H1 (cell line): ENCODE measurements around the gene NUDCD2. TPM values are rescaled to one million over a fixed set of nuclear protein-coding genes. Genes with fewer than 3 reads are reported as not detected.

Experiments used
- CBX5 ChIP-seq: fragments of 300-800, 300-1000 bp; sonication (generic); IDR thresholded peaks from 2 replicates; pipeline ENCODE4 v1.7.1; 2016; ENCODE audit warnings: antibody characterized with exemption, low read length, low read depth
- CHD1 ChIP-seq: IDR thresholded peaks from 2 replicates; pipeline ENCODE4 v1.6.1; 2012; ENCODE audit warnings: low read depth, low read length, improper control_type of control experiment
- CHD2 ChIP-seq: IDR thresholded peaks from 2 replicates; pipeline ENCODE4 v1.6.1; 2012; ENCODE audit warnings: low read length, improper control_type of control experiment
- CREB1 ChIP-seq: IDR thresholded peaks from 2 replicates; pipeline ENCODE4 v1.6.1; 2012; ENCODE audit warnings: inconsistent platforms
- EGR1 ChIP-seq: IDR thresholded peaks from 2 replicates; pipeline ENCODE4 v1.6.1; 2011; ENCODE audit warnings: low read depth, low read length, borderline replicate concordance
- FOSL1 ChIP-seq: IDR thresholded peaks from 2 replicates; pipeline ENCODE4 v1.6.1; 2011; ENCODE audit warnings: mild to moderate bottlenecking, low read depth, low read length, moderate library complexity; ENCODE audit not compliant: insufficient read depth
- GABPA ChIP-seq: IDR thresholded peaks from 2 replicates; pipeline ENCODE4 v1.6.1; 2011; ENCODE audit warnings: mild to moderate bottlenecking, low read length, moderate library complexity, borderline replicate concordance; ENCODE audit not compliant: insufficient read depth
- JUND ChIP-seq: IDR thresholded peaks from 2 replicates; pipeline ENCODE4 v1.6.1; 2011; ENCODE audit warnings: mild to moderate bottlenecking, improper control_type of control experiment, low read length
- KDM4A ChIP-seq: IDR thresholded peaks from one replicate; pipeline ENCODE4 v1.7.1; 2012; ENCODE audit warnings: low read depth, mild to moderate bottlenecking, moderate library complexity, low read length, inconsistent platforms; ENCODE audit not compliant: severe bottlenecking
- KDM5A ChIP-seq: fragments of 200-600 bp; IDR thresholded peaks from 2 replicates; pipeline ENCODE4 v1.7.1; 2012; ENCODE audit warnings: mild to moderate bottlenecking, low read length, inconsistent platforms, mixed read lengths
- MAFK ChIP-seq: IDR thresholded peaks from 2 replicates; pipeline ENCODE4 v1.6.1; 2012; ENCODE audit warnings: low read depth, mild to moderate bottlenecking, improper control_type of control experiment, low read length
- POU5F1 ChIP-seq: IDR thresholded peaks from 2 replicates; pipeline ENCODE4 v1.6.1; 2011; ENCODE audit warnings: low read depth, mild to moderate bottlenecking, low read length, moderate library complexity
- RFX5 ChIP-seq: IDR thresholded peaks from 2 replicates; pipeline ENCODE4 v1.6.1; 2011; ENCODE audit warnings: low read depth, low read length, improper control_type of control experiment, borderline replicate concordance
- SUZ12 ChIP-seq: fragments of 200-600 bp; sonication (generic); IDR thresholded peaks from 2 replicates; pipeline ENCODE4 v1.6.1; 2012; ENCODE audit warnings: mild to moderate bottlenecking, inconsistent platforms, low read length, moderate library complexity, mixed read lengths
- TAF1 ChIP-seq: IDR thresholded peaks from 2 replicates; pipeline ENCODE4 v1.6.1; 2011; ENCODE audit warnings: mild to moderate bottlenecking, low read depth, low read length
- ZNF274 ChIP-seq: IDR thresholded peaks from 2 replicates; pipeline ENCODE4 v1.7.0; 2012; ENCODE audit warnings: low read length, borderline replicate concordance; ENCODE audit errors: extremely low read depth
- polyA plus RNA-seq, 7 experiments: library from polyadenylated mRNA; depleted of rRNA in 3 of 7; stranded (reverse) in 5 of 7; unstranded in 2 of 7; fragments of >200 nt in 5 of 7; fragments of 200-250 nt in 2 of 7; gene quantifications; 1 replicate in 5 of 7; 2 replicates in 1 of 7; 4 replicates in 1 of 7; pipeline versions ENCODE4 v1.2.1 to v1.2.3, GENCODE V29; 2011 to 2013; ENCODE audit warnings: missing spikeins in 2 of 7, mixed read lengths in 2 of 7
- total RNA-seq: library from RNA; stranded (reverse); fragmentation: NEBNext Ultra II Directional; extraction: Animal tissue kit (Norgen Biotek cat#: 25700); gene quantifications from 2 replicates; pipeline ENCODE4 v1.2.1, GENCODE V29; 2021
- TF ChIP-seq, protein P1 (sequence below): IDR thresholded peaks from 2 replicates; pipeline ENCODE4 v1.6.1; 2012; ENCODE audit warnings: inconsistent platforms
- TF ChIP-seq, protein P2 (sequence below): IDR thresholded peaks from 2 replicates; pipeline ENCODE4 v1.6.1; 2011; ENCODE audit warnings: low read depth, mild to moderate bottlenecking, low read length; ENCODE audit not compliant: insufficient read depth
- TF ChIP-seq, protein P3 (sequence below): IDR thresholded peaks from 2 replicates; pipeline ENCODE4 v1.6.1; 2012; ENCODE audit warnings: low read length, inconsistent platforms

NUDCD2 gene
- total and polyA plus RNA-seq, 2 of the 8 experiments (the other 6 are each of a cell fraction or from before 2014, with no cell fraction given): 12.2 to 59.5 TPM

DNA sequence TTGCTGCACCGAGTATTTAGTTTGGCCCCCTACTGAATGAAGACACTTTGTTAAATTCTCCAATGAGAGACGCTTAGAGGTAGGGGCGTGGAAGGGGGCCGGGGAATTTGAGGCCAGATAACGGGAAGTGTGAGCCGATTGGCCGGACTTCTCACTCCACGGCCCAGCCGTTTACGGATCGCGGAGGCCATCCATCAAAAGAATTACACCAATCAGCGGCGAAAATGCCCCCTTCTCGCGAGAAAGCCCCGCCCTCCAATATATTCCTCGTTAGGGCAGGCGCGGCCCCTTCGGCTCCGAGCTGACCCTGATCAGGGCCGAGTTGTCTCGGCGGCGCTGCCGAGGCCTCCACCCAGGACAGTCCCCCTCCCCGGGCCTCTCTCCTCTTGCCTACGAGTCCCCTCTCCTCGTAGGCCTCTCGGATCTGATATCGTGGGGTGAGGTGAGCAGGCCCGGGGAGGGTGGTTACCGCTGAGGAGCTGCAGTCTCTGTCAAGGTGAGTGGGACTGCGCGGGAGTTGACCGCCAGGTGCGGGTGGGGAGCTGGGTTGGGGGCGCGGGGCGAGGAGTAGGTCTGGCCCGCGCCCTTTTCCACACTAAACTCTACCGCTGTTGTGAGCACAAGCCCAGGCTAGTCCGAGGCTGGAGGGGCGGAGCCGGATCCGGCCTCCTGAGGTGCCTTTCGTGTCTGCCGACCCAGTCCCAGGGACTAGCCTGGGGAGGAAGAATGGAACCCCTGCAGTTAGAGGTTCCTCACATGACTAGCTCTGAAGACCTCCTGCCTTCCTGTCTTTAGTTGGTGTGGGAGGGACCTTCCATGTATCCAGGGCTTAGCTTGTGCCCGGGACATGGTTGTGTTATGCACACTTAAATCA lies 22.4 kb downstream of the NUDCD2 start, which contains the start of gene CCNG1 (continued):
- peak; percentile 46 for TF ChIP-seq KDM4A
- TF ChIP-seq CHD2: peak; percentile 95
- TF ChIP-seq MAFK: no peak
- TF ChIP-seq, protein P1, sequence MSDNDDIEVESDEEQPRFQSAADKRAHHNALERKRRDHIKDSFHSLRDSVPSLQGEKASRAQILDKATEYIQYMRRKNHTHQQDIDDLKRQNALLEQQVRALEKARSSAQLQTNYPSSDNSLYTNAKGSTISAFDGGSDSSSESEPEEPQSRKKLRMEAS: no peak
- TF ChIP-seq FOSL1: no peak
- TF ChIP-seq GABPA: no peak
- no peak for TF ChIP-seq SUZ12
- TF ChIP-seq JUND: no peak
- TF ChIP-seq CREB1: peak; percentile 36; the same call in 1 of the 2 replicates
- TF ChIP-seq RFX5: no peak
- TF ChIP-seq POU5F1: no peak
- TF ChIP-seq, protein P2, sequence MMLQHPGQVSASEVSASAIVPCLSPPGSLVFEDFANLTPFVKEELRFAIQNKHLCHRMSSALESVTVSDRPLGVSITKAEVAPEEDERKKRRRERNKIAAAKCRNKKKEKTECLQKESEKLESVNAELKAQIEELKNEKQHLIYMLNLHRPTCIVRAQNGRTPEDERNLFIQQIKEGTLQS: no peak
- peak; percentile 96 for TF ChIP-seq TAF1
- no peak for TF ChIP-seq ZNF274
- no peak for TF ChIP-seq CBX5
- TF ChIP-seq, protein P3, sequence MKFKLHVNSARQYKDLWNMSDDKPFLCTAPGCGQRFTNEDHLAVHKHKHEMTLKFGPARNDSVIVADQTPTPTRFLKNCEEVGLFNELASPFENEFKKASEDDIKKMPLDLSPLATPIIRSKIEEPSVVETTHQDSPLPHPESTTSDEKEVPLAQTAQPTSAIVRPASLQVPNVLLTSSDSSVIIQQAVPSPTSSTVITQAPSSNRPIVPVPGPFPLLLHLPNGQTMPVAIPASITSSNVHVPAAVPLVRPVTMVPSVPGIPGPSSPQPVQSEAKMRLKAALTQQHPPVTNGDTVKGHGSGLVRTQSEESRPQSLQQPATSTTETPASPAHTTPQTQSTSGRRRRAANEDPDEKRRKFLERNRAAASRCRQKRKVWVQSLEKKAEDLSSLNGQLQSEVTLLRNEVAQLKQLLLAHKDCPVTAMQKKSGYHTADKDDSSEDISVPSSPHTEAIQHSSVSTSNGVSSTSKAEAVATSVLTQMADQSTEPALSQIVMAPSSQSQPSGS: 0 out of 2 replicates have a peak, but pooled peaks have one; percentile 55
- TF ChIP-seq EGR1: 0 out of 2 replicates have a peak, but pooled peaks have one; percentile 26
- TF ChIP-seq KDM5A: no peak
- peak; percentile 61; the same call in 1 of the 2 replicates for TF ChIP-seq CHD1
